Umbilical cord (tissue), 2 donors: ENCODE results near the gene TAX1BP3. TPM values are rescaled to one million over a fixed set of nuclear protein-coding genes. Genes with fewer than 3 reads are reported as not detected.
A peak's percentile ranks its signal among the peaks of the same experiment; 100 is the strongest.

Source experiments
- DNase-seq: peaks from one replicate; pipeline ENCODE4 v3.0.0-alpha.2; 2015; ENCODE audit warnings: low spot score
- total RNA-seq: library from RNA; depleted of rRNA; stranded (reverse); fragments of >200 nt; gene quantifications from one replicate; pipeline ENCODE4 v1.2.3, GENCODE V29; 2014; ENCODE audit warnings: low replicate concordance; ENCODE audit not compliant: insufficient read depth

The TAX1BP3 gene
- total RNA-seq, 1 donor from 2014 or later = 59.0 TPM

DNA sequence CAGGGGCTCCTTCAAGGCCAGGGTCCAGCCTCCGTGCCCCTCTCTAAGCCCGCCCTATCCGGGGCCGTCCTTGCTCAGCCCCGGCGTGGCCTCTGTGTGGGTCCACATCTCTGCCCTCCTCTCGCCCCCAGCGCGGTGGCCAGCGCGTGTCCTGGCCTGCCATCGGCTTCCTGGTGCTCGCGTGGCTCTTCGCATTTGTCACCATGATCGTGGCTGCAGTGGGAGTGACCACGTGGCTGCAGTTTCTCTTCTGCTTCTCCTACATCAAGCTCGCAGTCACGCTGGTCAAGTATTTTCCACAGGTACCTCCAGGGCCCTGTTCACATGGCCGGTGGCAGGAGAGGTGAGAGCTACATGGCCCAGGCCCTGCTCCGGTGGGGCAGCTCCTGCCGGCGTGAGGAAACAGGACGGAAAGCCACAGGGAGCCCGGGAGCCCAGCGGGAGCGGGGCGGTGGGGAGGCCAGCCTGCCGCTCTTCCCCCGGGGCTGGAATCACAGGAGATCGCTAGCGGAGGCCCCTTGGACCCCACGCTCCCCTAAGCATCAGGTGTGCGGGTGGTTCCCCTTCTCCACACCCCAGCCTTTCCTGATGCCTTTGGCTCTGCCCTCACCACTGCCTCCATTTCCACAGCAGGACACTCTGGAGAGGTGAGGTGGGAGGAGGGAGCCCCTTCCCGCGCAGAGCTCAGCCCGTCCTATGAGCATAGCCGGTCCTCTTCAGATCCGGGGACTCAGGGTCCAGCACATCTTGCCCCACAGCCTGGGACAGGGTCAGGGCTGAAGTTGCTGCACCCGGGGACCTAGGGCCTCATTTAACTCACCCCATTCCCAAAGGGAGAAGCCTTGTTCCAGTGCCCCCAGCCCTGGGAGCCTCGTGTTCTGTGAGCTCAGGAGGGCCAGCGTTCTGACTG lies 10.2 kb downstream of the TAX1BP3 start:
- no peak for DNase-seq

GRCh38 chr17:3657588-3657869 lies 10.8 kb downstream of the TAX1BP3 start:
- DNase-seq = no peak

DNA sequence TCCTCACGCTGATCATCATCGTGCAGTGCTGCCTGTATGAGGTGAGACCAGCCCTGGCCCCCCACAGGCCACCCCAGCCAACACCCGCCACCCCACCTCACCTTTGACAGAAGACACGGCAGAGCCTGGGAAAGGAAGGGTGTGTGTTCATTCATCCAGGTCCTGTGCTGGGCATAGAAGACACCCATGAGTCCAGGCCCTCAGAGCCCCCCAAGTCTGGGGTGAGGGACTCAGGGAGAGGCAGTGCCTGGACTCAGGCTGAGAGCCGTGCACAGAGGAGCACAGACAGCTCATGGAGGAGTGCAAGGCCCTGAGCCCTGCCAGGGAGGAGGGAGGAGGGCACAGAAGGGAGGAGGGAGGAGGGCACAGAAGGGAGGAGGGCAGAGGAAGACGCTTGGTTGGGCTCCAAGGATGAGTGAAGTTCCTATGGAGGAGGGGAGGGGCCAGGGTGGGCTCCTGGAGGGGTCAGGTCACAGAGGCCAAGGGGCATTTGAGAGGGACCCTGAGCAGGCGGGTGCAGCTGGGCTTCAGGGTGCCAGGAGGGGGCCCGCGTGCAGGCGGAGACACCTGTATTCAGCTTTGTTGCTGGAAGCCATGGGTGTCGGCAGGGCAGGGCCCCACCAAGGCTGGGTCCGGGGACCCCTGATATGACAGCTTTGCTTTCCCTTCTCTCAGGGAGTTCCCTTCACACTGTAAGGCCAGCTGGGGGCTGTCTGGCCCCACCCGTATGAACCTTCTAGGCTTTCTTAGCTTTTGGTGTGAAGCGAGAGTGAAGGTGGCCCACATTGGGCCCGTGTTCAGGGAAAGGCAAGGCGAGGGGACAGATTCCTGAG lies 11.4 kb downstream of the TAX1BP3 start:
- DNase-seq = no peak

- DNase-seq = no peak
Observed at GRCh38 chr17:3656353-3656752, 12.0 kb downstream of the TAX1BP3 start.

GRCh38 chr17:3655766-3656165 lies 12.6 kb downstream of the TAX1BP3 start:
- no peak for DNase-seq

- peak; percentile 61 for DNase-seq
Observed at GRCh38 chr17:3647769-3648555, 20.4 kb downstream of the TAX1BP3 start.

DNA sequence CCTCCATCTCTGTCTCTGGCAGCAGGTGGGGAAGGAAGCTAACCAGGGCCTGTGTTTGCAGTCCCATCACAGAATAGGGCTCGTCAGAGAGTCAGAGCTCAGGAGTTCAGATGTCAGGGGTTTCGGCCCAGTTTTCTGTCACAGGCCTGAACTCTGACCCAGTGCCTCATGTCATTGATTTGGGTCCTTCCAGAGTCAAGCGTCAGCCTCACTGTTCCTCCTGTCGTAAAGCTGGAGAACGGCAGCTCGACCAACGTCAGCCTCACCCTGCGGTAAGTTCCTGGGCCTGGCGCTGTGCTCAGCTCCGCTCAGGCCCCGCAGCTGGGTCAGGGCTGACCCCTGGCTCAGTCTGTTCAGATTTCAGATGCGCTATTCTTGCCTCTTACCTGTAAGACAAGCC lies 21.1 kb downstream of the TAX1BP3 start:
- DNase-seq = no peak

- DNase-seq = no peak
Observed at GRCh38 chr17:3645310-3645709, 23.1 kb downstream of the TAX1BP3 start.

DNA sequence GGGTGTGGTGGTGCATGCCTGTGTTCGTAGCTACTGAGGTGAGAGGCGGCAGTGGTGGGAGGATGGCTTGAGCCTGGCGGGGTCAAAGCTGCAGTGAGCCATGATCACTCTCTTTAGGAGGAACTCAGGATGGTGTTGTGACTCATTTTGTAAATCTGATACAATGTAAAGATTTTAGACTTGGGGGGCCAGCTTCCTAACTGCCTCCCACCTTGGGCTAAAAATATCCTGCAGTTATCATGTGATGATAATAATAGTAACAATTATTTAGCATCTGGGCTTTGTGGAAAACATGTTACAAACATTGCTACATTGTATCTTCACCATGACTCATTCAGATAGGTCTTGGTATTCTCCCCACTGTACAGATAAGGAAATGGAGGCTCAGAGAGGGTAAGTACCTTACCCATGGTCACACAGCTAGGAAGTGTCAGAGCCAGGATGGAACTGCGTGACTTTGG lies 24.5 kb downstream of the TAX1BP3 start:
- DNase-seq = no peak

- DNase-seq = no peak
Observed at GRCh38 chr17:3641717-3642486, 26.5 kb downstream of the TAX1BP3 start.

DNA sequence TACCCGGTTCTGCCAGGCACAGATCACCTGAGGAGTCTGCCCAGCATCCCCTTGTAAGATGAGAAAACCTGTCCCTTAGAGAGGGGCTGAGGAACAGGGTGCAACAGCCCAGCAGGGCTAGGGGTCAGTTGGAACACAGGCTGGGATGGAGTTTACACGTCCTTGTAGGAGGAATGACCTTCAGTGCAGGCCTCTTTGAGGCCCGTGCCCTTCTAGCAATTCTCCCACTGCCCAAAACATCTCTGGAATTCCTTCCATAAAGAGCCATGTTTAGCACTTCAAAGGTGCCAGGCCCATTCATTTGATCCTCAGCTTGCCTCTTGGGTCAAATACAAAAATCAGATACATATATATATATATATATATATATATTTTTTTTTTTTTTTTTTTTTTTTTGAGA lies 27.4 kb downstream of the TAX1BP3 start:
- no peak for DNase-seq

DNA sequence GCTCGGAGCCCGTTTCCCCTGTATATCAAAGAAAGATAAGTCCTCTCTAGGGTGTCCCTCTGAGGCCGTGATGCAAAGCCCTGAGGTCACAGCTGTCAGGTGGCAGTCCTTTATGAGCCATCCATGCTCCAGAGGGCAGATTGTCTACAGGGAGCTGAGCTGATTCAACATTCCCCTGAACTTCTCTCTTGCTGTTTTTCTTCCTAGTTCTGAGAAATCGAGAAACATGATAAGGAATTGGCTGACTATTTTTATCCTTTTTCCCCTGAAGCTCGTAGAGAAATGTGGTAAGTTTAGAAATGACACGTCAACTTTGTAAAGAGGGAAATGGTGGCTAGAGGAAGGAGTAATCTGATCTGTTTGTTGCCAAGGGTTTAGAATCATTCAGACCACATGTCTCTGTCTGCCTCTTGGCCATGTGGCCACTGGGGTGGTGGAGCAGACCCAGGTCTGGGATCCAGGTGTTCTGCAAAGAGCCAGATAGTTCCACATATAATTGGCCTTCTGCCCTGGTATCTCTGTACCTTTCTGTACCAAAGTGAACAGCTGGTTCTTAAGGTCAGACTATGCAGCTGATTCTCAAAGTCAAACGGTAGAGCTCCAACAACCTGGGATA lies 28.3 kb downstream of the TAX1BP3 start:
- no peak for DNase-seq

DNA sequence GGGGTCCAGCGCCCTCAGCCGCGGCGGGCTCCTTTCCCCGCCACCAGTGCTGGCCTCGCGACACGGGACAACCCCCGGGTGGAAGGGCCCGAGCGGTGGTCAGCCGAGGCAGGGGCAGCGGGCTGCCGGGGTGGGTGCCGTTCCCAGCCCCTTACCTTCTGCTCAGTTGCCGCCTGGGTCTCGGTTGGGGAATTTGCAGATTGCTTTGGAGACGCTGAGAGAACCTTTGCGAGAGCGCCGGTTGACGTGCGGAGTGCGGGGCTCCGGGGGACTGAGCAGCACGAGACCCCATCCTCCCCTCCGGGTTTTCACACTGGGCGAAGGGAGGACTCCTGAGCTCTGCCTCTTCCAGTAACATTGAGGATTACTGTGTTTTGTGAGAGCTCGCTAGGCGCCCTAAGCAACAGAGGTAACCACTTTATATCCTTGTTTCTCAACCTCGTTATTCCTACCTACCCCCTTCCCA lies 31.4 kb downstream of the TAX1BP3 start:
- DNase-seq = no peak

DNA sequence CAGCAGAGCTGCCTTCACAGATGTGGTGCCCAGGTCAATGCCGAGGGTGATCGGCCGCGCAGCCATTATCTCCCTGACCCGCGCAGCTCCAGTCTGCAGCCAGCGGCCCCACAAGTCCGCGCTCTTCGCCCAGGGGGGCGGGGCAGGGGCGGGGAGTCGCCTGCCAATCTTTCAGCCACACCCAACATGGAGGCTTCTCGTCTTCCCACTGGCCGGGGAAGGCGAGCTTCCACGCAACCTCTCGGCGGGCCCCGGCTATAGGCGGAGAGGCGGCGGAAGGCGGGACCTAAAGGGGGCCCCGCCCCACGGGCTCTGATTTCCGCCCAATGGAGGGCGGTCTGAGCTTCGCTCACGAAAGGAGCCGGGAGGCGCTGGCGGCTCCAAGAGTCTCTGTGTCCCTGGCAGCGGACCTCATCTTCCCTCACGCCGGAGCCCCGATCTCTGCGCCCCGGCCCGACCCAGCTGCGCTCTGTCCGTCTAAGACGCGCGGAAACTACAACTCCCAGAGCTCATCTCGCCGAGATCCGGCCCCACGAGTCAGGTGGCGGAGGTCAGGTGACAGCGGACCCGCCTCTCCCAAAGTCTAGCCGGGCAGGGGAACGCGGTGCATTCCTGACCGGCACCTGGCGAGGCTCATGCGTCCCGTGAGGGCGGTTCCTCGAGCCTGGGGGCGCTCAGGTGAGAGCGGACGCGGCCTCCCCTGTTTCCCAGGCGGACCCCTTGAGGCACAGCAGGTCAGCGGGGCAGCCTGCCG lies 32.0 kb downstream of the TAX1BP3 start, which contains the start of the genes CTNS and SHPK:
Gene CTNS (plus strand): TSS at position 607 of the 754 bp plus-strand sequence. CDS start 3,447 bp downstream, outside the sequence.
Gene SHPK (minus strand): TSS at position 97 of the 754 bp plus-strand sequence. CDS start 31 bp downstream, at position 66.
- DNase-seq = peak; percentile 99

- DNase-seq = no peak
Observed at GRCh38 chr17:3635474-3636153, 32.8 kb downstream of the TAX1BP3 start.

- DNase-seq = no peak
Observed at GRCh38 chr17:3632287-3632686, 36.1 kb downstream of the TAX1BP3 start.

DNA sequence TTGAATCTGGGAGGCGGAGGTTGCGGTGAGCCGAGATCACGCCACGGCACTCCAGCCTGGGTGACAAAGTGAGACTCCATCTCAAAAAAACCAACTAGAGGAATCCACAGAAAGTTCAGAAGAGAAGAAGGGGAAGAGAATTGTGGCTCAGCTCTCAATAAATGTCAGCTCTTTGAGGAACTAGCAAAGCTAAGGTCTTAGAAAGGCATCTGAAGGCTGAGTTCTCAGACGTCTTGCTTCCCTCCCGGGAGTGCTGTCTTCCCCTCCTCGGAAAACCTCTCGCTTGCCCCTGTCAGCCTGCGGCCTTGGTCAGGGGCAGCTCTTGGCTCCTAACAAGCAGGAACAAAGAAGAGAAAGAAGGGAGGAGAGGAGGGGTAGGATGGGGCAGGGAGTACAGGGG lies 37.6 kb downstream of the TAX1BP3 start:
- no peak for DNase-seq

DNA sequence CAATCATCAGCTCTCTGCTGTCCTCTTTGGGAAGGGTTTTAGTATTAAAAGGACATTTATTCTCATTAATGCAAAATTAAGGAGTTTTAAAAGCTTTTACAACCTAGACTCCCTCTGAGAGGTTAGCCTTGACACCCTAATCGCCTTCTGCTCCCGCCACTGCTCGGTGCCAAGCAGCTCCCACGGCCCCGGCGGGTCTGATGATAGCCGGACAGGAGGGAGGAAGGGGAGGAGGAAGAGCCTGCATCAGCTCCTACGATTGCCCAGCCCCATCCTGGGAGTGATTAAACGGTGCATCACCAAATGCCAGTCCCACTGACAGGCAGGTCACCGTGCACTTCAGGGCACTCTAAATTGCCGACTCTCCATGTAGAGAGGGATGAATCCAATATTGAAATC lies 40.6 kb downstream of the TAX1BP3 start:
- DNase-seq = no peak
